Karpas-422 (cell line): ENCODE data around the gene MYH15. TPM values are rescaled to one million over a fixed set of nuclear protein-coding genes. Genes with fewer than 3 reads are reported as not detected.

ENCODE experiments used
- DNase-seq: peaks from one replicate; pipeline ENCODE4 v3.0.0-alpha.2; 2015
- H2AFZ ChIP-seq: fragments of 200-600 bp; sonication (generic); 2 replicates; pipeline ENCODE4 v1.6.1; 2014; ENCODE audit warnings: antibody characterized with exemption, low read length, mixed read lengths
- H3K27ac ChIP-seq: fragments of 200-600 bp; sonication (generic); 2 replicates; pipeline ENCODE4 v1.5.1; 2014; ENCODE audit warnings: mild to moderate bottlenecking, low read length, moderate library complexity
- H3K27me3 ChIP-seq: fragments of 200-600 bp; sonication (generic); 2 replicates; pipeline ENCODE4 v1.6.1; 2014; ENCODE audit warnings: low read length, mixed read lengths
- H3K36me3 ChIP-seq: fragments of 200-600 bp; sonication (generic); 2 replicates; pipeline ENCODE4 v1.6.1; 2014; ENCODE audit warnings: low read length, mixed read lengths; ENCODE audit not compliant: insufficient read depth
- H3K4me1 ChIP-seq: fragments of 200-600 bp; sonication (generic); 2 replicates; pipeline ENCODE4 v1.6.1; 2014; ENCODE audit warnings: mild to moderate bottlenecking, low read length, mixed read lengths
- H3K4me2 ChIP-seq: fragments of 200-600 bp; sonication (generic); 2 replicates; pipeline ENCODE4 v1.6.1; 2014; ENCODE audit warnings: low read length, low read depth, mild to moderate bottlenecking; ENCODE audit not compliant: poor library complexity, severe bottlenecking
- H3K4me3 ChIP-seq: fragments of 200-600 bp; sonication (generic); 2 replicates; pipeline ENCODE4 v1.5.1; 2014; ENCODE audit warnings: mild to moderate bottlenecking, antibody characterized with exemption, low read length, mixed read lengths
- H3K79me2 ChIP-seq: fragments of 200-600 bp; sonication (generic); 2 replicates; pipeline ENCODE4 v1.6.1; 2014; ENCODE audit warnings: mild to moderate bottlenecking, low read length, mixed read lengths
- H3K9ac ChIP-seq: fragments of 200-600 bp; sonication (generic); 2 replicates; pipeline ENCODE4 v1.6.0; 2014; ENCODE audit warnings: low read length
- H3K9me2 ChIP-seq: fragments of 200-600 bp; sonication (generic), shearing (Covaris generic); replicated peaks from 2 replicates; pipeline ENCODE4 v1.6.0; 2014; ENCODE audit warnings: mild to moderate bottlenecking, low read length, moderate library complexity; ENCODE audit not compliant: insufficient read depth
- H3K9me3 ChIP-seq: fragments of 300-700, 200-600 bp; sonication (generic); 2 replicates; pipeline ENCODE4 v1.6.1; 2014; ENCODE audit warnings: low read length, mixed read lengths
- H4K20me1 ChIP-seq: fragments of 200-600 bp; sonication (generic); 2 replicates; pipeline ENCODE4 v1.6.1; 2014; ENCODE audit warnings: mild to moderate bottlenecking, antibody characterized with exemption, low read length, low read depth; ENCODE audit not compliant: insufficient read depth
- total RNA-seq: library from RNA; depleted of rRNA; stranded (reverse); fragments of >200 nt; shearing (Covaris generic); gene quantifications from 2 replicates; pipeline ENCODE4 v1.2.3, GENCODE V29; 2014; ENCODE audit warnings: low replicate concordance; rRNA removed

Gene MYH15
- 0.18 TPM in 1 of 2 replicates, not detected in the other for total RNA-seq

DNA sequence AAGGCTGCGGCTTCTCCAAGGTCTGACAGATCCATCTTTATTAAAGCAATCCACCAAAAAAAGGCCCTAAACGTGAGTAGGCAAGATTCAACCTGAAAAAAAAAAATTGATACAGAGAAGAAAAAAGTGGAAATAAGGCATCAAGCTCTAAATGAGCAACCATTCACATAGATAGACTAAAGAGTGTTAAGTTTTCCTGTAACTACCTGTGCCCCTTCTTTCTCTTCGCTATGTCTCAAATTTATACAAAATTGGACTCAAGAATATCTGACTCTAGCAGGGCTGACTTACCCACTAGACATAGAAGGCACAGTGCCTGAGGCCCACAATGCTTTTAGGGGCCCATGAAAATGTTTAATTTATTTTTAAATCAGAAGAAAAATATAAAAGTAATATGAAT is at the start of gene MYH15:
Gene MYH15, minus strand, starts transcription at position 101 of the 400 bp plus-strand sequence. Its CDS starts 66 bp downstream, at position 35.
- H3K9me3 ChIP-seq: no peaks in the 10 kb centered on the region
- no peak within 1 kb of the TSS for H3K4me3 ChIP-seq
- H3K9me2 ChIP-seq: no peaks in the 10 kb centered on the region
- H3K9ac ChIP-seq: no peak within 1 kb of the TSS
- no peak for DNase-seq
- H3K4me1 ChIP-seq: no peaks in the 10 kb centered on the region
- H3K27me3 ChIP-seq: no peaks in the 10 kb centered on the region
- no peaks in the 10 kb centered on the region for H4K20me1 ChIP-seq
- no peak within 1 kb of the TSS for H3K4me2 ChIP-seq
- H3K27ac ChIP-seq: no peak within 1 kb of the TSS
- H2AFZ ChIP-seq: no peak within 1 kb of the TSS
- no peaks in the 10 kb centered on the region for H3K79me2 ChIP-seq
- no peaks in the 10 kb centered on the region for H3K36me3 ChIP-seq

- Histone ChIP-seq H3K27me3 (no peaks in the 10 kb centered on the region), H3K9ac (no peak overlapping the region), H3K9me2 (no peaks in the 10 kb centered on the region), H3K9me3 (no peaks in the 10 kb centered on the region), H3K4me1 (no peaks in the 10 kb centered on the region), H3K4me3 (no peak overlapping the region), H3K4me2 (no peak overlapping the region), H3K36me3 (peaks cover 75% of the 10 kb centered on the region; the same call in 1 of the 2 replicates), H3K79me2 (no peaks in the 10 kb centered on the region), H3K27ac (no peak overlapping the region), H4K20me1 (no peaks in the 10 kb centered on the region), H2AFZ (no peak overlapping the region)
- no peak for DNase-seq
Observed at GRCh38 chr3:108555966-108556581, 45.7 kb upstream of the MYH15 start.

- no peaks in the 10 kb centered on the region for H3K27me3 ChIP-seq
- no peaks in the 10 kb centered on the region for H3K79me2 ChIP-seq
- no peak overlapping the region for H3K9ac ChIP-seq
- H3K4me3 ChIP-seq: no peak overlapping the region
- peaks cover 70% of the 10 kb centered on the region; the same call in 1 of the 2 replicates for H3K36me3 ChIP-seq
- no peaks in the 10 kb centered on the region for H3K9me2 ChIP-seq
- H3K4me1 ChIP-seq: no peaks in the 10 kb centered on the region
- no peak for DNase-seq
- no peaks in the 10 kb centered on the region for H4K20me1 ChIP-seq
- no peak overlapping the region for H3K27ac ChIP-seq
- no peak overlapping the region for H3K4me2 ChIP-seq
- no peaks in the 10 kb centered on the region for H3K9me3 ChIP-seq
- H2AFZ ChIP-seq: no peak overlapping the region
Observed at GRCh38 chr3:108554913-108555571, 44.6 kb upstream of the MYH15 start.

DNA sequence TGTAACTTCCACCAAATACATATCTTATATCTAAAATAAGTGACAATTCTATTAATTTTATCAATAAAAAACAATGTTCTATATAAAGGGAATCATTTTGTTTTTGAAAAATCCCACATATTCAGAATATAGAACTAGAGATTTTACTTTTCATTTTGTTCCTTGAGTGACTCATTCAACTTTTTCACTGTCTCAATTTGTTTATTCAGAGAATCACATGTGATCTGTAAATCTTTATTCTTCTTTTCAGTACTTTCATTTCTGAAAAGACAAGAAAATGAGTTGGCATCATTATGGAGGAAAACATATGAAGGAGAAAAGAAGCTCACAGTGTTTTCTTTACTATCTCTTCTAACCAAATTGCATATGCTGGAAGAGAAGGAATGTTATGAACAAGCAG is 43.8 kb upstream of the MYH15 start:
- H3K79me2 ChIP-seq: no peaks in the 10 kb centered on the region
- H3K27me3 ChIP-seq: no peaks in the 10 kb centered on the region
- no peak for DNase-seq
- H3K4me2 ChIP-seq: no peak overlapping the region
- H2AFZ ChIP-seq: no peak overlapping the region
- no peak overlapping the region for H3K27ac ChIP-seq
- H3K4me3 ChIP-seq: no peak overlapping the region
- peaks cover 70% of the 10 kb centered on the region; the same call in 1 of the 2 replicates for H3K36me3 ChIP-seq
- no peaks in the 10 kb centered on the region for H3K9me2 ChIP-seq
- no peaks in the 10 kb centered on the region for H3K4me1 ChIP-seq
- no peaks in the 10 kb centered on the region for H4K20me1 ChIP-seq
- H3K9me3 ChIP-seq: no peaks in the 10 kb centered on the region
- no peak overlapping the region for H3K9ac ChIP-seq

DNA sequence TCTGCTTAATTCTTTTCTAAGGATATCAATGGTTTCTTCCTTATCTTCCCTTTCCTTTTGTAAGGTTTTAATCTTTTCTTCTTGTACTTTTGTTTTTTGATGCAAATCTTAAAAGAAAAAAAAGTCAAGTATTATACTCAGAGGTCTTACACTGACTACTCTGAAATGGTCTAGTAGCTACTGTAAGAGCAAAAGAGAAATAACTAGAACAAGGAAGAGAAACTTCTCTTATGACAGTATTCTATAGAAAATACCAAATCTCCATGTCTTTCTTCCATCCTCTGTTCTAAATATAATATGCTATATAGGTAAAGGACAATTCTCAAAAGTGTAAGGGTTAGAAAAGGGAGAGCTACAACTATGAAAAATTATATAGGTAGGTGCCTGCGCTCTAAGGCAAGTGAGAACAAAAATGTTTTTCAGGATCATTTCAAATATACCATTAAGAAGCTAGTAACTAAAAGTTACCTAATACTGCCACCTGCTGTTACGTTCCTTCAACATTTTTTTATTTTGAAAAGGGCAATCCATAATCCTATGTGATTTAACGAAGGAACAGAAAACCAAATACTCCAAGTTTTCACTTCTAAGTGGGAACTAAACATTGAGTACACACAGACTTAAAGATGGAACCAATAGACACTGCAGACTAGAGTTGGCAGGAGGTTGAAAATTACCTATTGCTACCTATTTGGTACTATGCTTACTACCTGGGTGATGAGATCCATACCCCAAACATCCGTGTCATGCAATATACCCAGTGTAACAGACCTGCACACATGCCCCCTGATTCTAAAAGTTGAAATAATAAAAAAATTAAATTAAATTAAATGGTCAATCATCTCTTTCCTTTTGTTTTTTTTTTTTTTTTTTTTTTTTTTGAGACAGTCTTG is 42.1 kb upstream of the MYH15 start:
- Histone ChIP-seq H3K9ac (no peak overlapping the region), H3K4me2 (no peak overlapping the region), H3K4me1 (no peaks in the 10 kb centered on the region), H3K79me2 (no peaks in the 10 kb centered on the region), H3K9me3 (no peaks in the 10 kb centered on the region), H3K27me3 (no peaks in the 10 kb centered on the region), H3K9me2 (no peaks in the 10 kb centered on the region), H3K27ac (no peak overlapping the region), H2AFZ (no peak overlapping the region), H3K36me3 (peaks cover 60% of the 10 kb centered on the region; the same call in 1 of the 2 replicates), H3K4me3 (no peak overlapping the region), H4K20me1 (no peaks in the 10 kb centered on the region)
- peak; percentile 73 for DNase-seq

DNA sequence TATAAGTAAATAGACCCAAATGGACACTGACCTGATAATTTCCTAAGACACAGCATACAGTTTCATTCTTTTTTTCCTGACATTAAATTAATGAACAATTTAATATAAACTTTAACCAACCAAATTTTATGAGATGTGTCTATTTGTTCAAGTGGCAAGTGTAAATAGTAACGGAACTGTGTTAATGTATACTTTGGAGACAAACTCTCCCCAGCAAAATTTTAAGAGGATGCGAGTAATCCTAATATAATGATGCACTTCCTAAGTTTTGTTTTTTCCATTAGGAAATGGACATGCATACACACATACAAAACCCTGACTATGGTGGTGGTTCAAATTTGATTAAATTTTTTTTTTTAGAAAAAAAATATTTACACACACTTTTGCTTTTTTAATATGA is 38.5 kb upstream of the MYH15 start:
- H3K9me3 ChIP-seq: no peaks in the 10 kb centered on the region
- no peaks in the 10 kb centered on the region for H4K20me1 ChIP-seq
- H3K4me1 ChIP-seq: no peaks in the 10 kb centered on the region
- H2AFZ ChIP-seq: no peak overlapping the region
- no peak overlapping the region for H3K27ac ChIP-seq
- no peak for DNase-seq
- H3K36me3 ChIP-seq: peaks cover 47% of the 10 kb centered on the region
- H3K4me3 ChIP-seq: no peak overlapping the region
- H3K9ac ChIP-seq: no peak overlapping the region
- no peaks in the 10 kb centered on the region for H3K27me3 ChIP-seq
- H3K79me2 ChIP-seq: no peaks in the 10 kb centered on the region
- H3K4me2 ChIP-seq: no peak overlapping the region
- no peaks in the 10 kb centered on the region for H3K9me2 ChIP-seq

GRCh38 chr3:108548304-108548703 is 37.9 kb upstream of the MYH15 start:
- H3K9me3 ChIP-seq: no peaks in the 10 kb centered on the region

GRCh38 chr3:108546692-108547091 is 36.3 kb upstream of the MYH15 start:
- H3K4me2 ChIP-seq: no peak overlapping the region

More at GRCh38 chr3:108548304-108548703, 37.9 kb upstream of the MYH15 start:
- Histone ChIP-seq H2AFZ (no peak overlapping the region), H3K9ac (no peak overlapping the region), H3K79me2 (no peaks in the 10 kb centered on the region), H3K36me3 (peaks cover 53% of the 10 kb centered on the region), H3K4me2 (no peak overlapping the region), H4K20me1 (no peaks in the 10 kb centered on the region), H3K27me3 (no peaks in the 10 kb centered on the region), H3K9me2 (no peaks in the 10 kb centered on the region), H3K4me3 (no peak overlapping the region), H3K27ac (no peak overlapping the region), H3K4me1 (no peaks in the 10 kb centered on the region)
- no peak for DNase-seq

More at GRCh38 chr3:108546692-108547091, 36.3 kb upstream of the MYH15 start:
- H2AFZ ChIP-seq: no peak overlapping the region
- H3K4me3 ChIP-seq: no peak overlapping the region
- no peak for DNase-seq
- no peaks in the 10 kb centered on the region for H3K9me3 ChIP-seq
- no peaks in the 10 kb centered on the region for H3K9me2 ChIP-seq
- H3K27ac ChIP-seq: no peak overlapping the region
- H3K4me1 ChIP-seq: no peaks in the 10 kb centered on the region
- H3K27me3 ChIP-seq: no peaks in the 10 kb centered on the region
- H4K20me1 ChIP-seq: no peaks in the 10 kb centered on the region
- H3K36me3 ChIP-seq: peaks cover 46% of the 10 kb centered on the region
- no peaks in the 10 kb centered on the region for H3K79me2 ChIP-seq
- H3K9ac ChIP-seq: no peak overlapping the region
